Measurements from ENCODE around the gene PGD.
"Not testable (repeated sequence)": the region's sequence is repeated elsewhere in the genome, so short reads cannot be mapped to it uniquely, and the experiment has no call there.

Gene PGD

DNA sequence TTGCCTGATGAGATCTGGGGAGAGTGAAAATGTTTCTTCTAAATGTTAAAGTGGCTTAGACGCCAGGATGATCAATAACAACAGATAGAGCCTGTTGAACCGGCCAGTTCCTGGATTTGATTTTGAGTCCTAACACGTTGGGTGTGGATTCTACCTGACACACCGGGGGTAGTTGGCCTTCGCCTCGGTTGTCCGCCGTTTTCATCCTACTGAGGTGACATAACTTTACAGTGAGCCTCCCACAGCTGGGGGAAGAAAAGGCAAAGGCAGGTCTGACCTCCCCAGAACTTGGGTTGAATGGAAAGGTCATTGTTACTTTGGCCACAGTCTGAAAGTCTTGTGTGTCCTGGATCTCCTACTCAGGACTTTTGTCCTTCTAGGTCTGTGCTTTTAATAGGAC lies 1.1 kb downstream of the PGD start:
- no peak for FAIRE-seq

DNA sequence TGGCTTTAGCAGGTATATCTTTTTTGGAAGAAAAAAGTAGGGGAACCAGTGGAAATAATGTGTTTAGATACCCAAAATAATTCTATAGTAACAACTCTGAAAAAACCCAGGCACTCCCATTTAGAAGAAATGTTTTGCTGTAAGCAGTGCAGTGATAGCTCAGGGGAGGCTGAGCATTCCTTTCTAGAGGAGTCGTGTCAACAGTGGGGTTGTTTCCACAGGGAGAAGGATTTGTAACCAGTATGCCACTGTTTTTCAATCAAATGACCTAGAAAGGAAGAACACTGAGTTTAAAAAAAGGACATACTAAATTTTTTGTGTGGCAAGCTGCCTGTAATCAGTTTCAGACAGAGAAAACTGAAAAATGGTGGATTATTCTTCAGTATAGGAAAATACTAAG lies 2.4 kb downstream of the PGD start:
- FAIRE-seq: no peak

DNA sequence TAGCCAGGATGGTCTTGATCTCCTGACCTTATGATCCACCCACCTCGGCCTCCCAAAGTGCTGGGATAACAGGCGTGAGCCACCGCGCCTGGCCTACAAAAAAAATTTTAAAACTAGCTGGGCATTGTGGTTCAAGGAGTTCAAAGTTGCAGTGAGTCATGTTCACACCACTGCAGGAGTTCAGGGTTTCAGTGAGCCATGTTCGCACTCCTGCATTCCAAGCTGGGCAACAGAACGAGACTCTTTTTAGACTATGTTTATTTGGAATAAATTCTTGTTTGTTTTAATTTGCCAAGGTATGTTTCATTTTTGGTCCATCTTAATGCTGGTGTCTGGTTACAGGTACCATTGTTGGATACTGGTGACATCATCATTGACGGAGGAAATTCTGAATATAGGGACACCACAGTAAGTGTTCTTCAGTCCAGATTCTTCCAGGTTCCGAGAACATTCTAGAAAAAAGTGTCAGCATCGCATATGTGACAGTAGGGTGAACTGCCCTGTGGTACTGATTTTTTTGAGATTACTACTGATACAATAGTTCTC lies 3.9 kb downstream of the PGD start:
- no peak for FAIRE-seq

DNA sequence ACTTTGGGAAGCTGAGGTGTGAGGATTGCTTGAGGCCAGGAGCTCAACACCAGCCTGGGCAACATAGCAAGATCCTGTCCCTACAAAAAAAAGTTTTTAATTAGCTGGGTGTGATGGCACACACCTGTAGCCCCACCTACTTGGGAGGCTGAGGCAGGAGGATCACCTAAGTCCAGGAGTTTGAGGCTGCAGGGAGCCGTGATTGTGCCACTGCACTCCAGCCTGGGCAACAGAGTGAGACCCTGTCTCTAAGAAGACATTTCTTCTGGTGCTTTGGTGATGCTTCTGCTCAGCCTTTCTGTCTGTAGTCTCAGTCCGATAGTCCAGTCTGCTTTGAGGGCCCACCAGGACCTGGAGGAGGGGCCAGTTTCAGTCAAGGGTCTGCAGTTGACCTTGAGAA lies 8.3 kb downstream of the PGD start:
- no peak for FAIRE-seq

DNA sequence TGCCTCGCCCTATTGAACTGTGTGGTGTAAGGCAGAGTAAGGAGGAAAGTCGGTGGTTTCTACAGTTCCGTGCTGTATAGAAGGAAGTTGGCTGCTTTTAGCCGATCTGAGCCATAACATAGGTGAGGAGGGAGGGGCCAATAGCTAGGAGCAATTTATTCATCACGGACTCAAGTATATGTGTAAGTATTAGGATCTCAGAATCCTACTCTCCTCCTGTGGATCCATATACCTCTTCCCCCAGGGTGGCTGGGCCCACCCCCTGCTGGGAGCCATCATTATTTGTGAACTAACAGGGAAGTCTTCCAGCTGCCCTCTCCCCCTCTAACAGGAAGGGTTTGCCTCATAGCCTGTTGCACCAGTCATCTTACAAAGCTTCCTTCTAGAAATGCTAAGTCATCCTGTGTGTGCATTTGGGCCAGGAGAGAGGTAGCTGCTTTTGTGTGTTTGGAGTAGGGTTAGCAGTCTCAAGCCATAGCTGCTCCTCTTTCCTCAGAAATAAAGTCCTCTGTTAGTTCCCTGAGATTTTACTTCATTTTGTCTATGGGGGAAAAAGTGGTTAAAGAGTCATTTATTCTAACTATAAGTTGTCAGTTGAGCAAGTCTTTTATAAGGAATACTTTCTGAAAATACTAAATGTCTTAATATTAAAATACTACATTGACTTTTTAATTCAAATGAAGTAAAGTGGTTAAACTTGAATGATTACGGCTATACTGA lies 16.5 kb downstream of the PGD start:
- FAIRE-seq: peak; percentile 21

DNA sequence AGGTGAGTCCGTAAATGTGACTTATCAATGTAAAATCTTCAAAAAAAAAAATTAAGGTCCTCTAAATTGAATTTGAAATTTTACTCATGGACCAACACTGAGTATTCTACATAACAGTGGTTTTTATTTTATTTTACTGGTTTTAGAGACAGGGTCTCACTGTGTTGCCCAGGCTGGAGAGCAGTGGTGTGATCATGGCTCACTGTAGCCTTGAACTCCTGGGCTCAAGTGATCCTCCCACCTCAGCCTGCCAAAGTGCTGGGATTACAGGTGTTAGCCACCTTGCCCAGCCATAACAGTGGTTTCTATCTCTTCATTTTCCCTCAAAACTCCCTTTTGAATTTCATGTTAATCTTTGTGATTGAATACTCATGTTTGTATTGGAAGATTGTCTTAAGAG lies 17.1 kb downstream of the PGD start:
- FAIRE-seq: not testable (repeated sequence)

DNA sequence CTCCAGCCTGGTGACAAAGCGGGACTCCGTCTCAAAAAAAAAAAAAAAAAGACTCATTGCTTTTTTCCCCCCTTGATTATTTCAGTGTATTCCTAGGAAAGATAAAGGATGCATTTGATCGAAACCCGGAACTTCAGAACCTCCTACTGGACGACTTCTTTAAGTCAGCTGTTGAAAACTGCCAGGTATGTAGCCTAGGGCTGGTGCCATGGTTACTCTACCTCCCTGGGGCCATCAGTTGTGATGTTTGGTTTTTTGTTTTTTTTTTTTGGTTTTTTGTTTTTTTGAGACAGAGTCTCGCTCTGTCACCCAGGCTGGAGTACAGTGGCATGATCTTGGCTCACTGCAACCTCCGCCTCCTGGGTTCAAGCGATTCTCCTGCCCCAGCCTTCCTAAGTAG lies 19.9 kb downstream of the PGD start:
- not testable (repeated sequence) for FAIRE-seq

DNA sequence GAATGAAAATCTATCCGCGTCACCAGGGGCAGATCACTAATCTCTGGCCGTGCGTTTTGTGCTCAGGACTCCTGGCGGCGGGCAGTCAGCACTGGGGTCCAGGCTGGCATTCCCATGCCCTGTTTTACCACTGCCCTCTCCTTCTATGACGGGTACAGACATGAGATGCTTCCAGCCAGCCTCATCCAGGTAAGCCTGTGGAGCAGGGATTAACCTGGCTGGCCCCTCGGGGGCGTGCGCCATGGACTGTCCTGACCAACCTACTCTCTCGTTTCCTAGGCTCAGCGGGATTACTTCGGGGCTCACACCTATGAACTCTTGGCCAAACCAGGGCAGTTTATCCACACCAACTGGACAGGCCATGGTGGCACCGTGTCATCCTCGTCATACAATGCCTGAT lies 20.5 kb downstream of the PGD start:
- FAIRE-seq: no peak

DNA sequence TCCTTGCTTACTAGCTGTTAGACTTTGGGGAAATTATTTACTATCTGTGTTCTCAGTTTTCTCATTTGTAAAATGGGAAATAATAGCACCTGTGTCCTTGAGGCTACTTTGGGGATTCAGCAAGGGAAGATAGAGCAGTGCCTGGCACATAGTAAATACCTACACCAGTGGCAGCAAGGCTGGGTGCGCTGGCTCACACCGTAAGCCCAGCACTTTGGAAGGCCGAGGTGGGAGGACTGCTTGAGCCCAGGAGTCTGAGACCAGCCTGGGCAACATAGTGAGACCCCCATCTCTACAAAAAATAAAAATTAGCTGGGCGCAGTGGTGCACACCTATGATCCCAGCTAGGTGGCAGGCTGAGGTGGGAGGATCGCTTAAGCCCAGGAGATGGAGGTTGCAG lies 22.8 kb downstream of the PGD start:
- no peak for FAIRE-seq

DNA sequence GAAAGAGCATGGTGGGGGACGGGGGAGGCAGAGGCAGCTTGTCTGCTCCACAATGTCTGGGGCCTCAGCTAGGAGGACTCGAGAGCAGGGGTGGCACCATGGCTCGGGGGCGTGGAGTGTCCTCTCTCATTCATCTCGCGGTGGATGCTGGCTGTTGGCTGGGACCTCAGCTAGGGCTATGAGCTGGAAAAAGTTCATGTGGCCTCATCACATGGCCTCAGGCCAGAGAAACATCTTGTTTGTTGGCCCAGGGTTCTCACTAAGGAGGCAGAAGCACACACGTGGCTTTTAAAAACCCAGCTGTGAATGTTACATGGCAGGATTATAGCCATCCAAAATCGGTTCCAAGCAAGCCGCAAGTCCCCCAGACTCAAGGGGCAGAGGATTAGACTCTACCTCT lies 25.2 kb downstream of the PGD start:
- no peak for FAIRE-seq

DNA sequence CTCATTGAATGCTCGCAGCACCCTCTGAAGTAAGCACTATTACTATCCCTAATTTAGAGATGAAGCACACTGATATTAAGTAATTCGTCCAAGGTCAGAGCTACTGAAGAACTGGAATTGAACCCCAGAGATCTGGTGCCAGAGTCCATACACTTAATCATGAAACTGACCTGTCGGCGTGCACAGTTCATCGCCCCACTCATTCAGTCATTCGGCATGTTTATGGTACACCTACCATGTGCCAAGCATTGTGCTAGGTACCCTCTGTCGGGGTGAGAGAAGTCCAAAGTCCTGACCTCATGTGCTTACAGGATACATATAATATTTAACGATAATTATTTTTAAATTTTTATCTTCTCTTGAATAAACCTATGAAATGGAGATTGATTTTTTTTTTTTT lies 25.8 kb downstream of the PGD start:
- no peak for FAIRE-seq

DNA sequence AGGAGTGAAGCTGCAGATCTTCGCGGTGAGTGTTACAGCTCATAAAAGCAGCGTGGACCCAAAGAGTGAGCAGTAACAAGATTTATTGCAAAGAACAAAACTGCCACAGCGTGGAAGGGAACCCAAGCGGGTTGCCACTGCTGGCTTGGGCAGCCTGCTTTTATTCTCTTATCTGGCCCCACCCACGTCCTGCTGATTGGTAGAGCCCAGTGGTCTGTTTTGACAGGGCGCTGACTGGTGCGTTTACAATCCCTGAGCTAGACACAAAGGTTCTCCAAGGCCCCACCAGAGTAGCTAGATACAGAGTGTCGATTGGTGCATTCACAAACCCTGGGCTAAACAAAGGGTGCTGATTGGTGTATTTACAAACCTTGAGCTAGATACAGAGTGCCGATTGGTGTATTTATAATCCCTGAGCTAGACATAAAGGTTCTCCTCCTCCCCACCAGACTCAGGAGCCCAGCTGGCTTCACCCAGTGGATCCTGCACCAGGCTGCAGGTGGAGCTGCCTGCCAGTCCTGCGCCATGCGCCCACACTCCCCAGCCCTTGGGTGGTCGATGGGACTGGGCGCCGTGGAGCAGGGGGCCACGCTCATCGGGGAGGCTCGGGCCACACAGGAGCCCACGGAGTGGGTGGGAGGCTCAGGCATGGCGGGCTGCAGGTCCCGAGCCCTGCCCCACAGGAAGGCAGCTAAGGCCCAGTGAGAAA lies 27.1 kb downstream of the PGD start:
- FAIRE-seq: not testable (repeated sequence)

DNA sequence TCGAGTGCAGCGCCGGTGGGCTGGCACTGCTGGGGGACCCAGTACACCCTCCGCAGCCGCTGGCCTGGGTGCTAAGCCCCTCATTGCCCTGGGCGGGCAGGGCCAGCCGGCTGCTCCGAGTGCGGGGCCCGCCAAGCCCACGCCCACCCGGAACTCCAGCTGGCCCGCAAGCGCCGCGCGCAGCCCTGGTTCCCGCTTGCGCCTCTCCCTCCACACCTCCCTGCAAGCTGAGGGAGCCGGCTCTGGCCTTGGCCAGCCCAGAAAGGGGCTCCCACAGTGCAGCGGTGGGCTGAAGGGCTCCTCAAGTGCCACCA lies 27.6 kb downstream of the PGD start:
- FAIRE-seq: not testable (repeated sequence)

DNA sequence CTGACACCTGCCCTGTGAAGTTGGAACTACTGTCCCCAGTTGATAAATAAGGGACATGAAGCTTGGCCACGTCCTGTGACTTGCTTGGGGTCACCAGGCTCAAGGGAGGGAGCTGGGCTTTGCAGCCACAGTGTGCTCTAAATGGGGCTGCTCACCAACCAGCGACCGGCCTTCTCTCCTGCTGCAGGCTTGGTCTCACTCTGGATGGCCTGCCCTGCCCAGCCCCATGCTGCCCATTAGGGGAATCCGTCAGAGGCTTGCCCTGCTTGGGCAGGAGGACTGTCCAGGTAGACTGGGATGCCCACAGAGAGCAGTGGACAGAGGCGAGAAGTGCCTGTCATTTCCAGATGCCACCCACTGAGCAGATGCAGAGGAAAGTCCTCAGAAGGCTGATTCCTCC lies 30.1 kb downstream of the PGD start:
- no peak for FAIRE-seq

DNA sequence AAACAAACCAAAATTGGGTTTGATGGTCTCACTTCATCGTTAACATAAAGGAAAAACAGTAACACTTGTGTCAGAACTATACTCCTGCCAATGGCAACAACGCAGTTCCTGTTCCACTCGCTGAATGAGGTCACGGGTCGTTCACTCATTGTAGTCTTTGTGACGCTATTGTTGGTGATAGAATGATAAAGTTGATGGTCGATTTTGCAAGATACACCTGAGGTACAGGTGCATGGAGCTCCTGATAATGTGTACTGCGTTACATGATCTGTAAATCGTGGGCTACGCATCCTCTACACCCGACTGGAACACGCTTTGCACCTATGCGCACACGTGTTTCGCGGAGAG lies 31.0 kb downstream of the PGD start:
- FAIRE-seq: no peak

DNA sequence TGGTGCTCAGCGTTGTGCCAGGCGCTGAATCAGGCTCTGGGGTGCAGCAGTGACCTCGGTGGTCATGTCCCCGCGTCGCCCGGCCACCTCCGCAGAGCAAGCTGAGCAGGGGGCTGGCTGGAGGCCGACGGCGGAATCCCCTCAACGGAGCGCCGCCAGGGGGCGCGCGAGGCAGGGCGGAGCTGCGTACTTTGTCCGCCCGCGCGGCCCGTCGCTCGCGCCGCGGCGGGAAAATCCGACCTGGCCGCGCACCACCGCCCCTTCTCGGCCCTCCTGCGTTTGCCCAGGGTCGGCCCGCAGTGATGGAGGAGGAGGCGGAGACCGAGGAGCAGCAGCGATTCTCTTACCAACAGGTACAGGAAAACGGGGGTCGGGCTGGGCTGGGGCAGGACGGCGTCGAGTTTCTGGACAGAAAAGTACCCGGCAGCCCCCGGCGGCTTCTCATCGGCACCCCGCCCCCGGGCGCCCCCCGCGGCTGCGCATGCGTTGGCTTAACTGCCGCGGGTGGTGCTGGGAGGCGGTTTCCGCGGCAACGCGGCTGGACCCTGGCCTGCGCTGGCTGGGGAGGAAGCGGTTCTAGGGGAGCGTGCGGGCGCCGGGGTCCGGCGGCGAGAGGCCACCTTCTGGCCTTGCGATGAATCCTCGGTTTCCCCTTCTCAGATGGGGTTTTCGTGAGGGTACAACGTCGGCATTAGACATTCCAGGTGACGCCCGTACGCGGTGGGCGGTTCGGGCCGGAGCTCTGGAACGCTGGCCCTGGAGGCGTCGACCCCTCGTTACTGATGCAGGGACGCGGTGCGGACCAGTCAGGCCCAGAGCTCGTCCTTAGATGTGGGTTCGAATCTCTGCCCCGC lies 31.6 kb downstream of the PGD start, which contains the start of gene CENPS:
Gene CENPS, plus strand, starts transcription at position 218 of the 854 bp plus-strand sequence. Its CDS starts 85 bp downstream, at position 303.
- FAIRE-seq: no peak

DNA sequence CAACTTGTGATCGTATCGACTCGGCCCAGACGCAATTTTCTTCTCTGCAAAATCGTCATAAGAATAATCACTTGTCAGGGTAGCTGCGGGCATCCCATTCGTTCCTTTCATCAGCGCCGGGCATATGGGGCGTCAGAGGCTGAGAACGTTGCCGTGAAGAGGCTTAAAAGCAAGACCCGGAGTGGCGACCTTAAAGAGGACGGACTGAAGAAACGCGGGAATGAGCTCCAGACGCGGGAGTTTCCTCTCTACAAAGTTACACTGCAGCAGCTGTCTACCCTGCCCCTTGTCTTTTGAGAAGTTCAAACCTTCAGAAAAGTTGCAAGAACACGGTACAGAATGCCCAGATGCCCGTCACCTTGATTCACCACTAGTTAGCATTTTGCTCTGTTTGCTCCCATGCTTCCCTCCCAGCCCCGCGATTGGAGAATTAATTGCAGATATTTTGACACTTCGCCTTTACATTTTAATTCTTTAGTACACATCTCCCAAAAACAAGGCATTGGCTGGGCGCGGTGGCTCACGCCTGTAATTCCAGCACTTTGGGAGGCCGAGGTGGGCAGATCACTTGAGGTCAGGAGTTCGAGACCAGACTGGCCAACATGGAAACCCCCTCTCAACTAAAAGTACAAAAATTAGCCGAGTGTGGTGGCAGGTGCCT lies 32.3 kb downstream of the PGD start:
- FAIRE-seq: no peak

DNA sequence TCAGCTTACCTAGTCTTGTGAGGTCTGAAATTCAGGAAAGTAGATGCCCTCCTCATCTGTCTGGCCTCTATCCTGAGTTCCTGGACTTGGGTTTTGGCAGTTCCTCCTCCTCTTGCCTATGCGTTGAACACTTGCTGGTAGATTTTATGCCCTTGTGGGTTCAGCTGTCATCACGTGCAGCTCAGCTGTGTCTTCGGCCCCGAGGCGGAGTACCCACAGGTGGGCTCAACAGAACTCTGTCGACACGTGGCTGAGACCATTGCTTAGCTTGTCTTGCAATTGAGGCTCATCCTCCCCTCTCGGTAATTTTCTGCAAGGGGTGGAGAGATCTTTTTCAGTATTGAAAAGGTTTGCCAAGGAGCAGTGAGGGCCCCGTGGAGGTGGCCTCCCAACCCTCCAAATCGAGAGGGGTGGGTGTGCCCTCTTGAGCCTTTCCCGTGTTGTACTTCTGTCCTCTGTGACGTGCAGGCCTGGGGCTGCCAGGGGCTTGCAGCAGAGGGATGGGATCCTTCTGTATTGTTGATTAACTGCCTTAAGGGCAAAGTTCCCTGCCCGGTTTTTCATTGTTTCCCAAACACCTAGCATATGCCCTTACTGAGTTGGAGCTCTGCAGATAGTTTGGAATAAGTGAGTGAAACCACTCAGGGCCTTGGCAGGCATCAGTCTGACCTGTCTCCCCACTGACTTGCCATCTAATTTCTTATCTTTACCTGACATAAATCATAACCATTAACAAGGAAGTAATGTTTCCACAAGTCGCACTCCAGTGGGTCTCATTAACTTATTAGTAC lies 34.2 kb downstream of the PGD start:
- no peak for FAIRE-seq

DNA sequence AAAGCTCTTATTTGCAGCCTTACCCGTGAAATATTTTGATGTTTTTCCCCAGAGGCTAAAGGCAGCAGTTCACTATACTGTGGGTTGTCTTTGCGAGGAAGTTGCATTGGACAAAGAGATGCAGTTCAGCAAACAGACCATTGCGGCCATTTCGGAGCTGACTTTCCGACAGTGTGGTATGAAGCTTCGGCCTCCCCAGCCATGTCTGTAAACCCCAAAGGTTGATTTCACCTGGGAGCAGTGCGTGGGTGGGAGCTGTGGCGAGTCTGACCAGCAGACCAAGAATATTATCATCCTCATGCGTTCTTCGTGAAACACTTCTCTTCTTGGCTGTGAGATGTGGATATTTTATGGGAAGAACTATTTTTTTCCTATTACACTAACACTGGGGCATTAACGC lies 34.9 kb downstream of the PGD start:
- FAIRE-seq: no peak

DNA sequence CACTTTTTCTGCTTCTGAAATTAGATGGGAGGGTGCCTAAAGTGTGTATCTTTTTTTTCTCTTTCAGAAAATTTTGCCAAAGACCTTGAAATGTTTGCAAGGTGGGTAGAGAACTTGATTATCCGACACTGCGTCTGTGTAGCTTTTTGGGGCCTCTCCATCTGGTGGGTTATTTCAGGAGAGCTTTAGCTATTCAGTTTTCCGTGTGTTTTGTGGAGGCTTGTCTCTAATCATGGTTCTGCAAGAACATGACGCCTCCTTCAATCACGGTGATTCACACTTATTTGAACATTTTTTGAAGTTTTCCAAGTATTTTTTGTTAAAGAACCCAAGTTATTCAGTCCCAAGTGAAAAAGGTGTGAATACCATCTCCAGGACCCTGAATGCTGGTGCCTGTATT lies 35.7 kb downstream of the PGD start:
- no peak for FAIRE-seq

DNA sequence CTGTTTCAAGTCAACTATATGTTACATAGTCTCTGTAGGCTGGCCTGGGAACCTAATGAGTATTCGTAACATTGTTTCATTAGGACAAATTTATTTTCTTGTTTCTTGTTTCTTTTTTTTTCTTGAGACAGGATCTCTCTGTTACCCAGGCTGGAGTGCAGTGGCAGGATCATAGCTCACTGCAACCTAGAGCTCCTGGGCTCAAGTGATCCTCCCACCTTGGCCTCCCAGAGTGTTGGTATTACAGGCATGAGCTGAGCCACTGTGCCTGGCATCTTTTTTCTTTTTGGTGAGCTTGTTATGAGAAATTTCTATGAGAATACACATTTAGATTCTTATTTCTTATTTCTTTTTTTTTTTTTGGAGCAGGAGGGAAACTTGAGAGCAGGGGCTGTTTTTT lies 38.2 kb downstream of the PGD start:
- no peak for FAIRE-seq

DNA sequence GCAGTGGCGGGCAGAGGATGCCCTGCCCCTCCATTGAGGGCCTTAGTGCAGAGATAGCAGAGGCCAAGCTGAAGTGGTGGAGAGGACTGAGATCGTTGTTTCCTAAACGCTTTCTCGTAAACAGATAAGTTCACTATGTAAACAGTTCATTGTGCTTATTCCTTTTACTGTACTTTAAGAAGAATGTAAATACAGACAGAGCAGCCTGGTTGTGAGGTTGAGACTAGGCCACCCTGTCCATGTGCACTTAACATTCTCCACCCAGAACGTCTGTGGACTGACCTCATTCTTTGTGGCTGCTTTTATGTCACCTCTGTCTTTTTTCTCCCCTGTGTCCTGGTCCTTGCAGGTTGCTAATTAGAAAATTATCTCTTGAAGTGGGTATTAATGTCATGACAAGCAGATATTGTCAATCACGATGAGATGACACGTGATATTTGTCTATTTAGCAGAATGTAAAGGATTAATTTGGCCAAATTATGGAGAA lies 39.9 kb downstream of the PGD start:
- FAIRE-seq: no peak

Measured in islet of Langerhans (tissue), 1 donor.